ENCODE results near the gene NNT.
A peak's percentile ranks its signal among the peaks of the same experiment; 100 is the strongest.
"Not testable (repeated sequence)": the region's sequence is repeated elsewhere in the genome, so short reads cannot be mapped to it uniquely, and the experiment has no call there.

Gene NNT

DNA sequence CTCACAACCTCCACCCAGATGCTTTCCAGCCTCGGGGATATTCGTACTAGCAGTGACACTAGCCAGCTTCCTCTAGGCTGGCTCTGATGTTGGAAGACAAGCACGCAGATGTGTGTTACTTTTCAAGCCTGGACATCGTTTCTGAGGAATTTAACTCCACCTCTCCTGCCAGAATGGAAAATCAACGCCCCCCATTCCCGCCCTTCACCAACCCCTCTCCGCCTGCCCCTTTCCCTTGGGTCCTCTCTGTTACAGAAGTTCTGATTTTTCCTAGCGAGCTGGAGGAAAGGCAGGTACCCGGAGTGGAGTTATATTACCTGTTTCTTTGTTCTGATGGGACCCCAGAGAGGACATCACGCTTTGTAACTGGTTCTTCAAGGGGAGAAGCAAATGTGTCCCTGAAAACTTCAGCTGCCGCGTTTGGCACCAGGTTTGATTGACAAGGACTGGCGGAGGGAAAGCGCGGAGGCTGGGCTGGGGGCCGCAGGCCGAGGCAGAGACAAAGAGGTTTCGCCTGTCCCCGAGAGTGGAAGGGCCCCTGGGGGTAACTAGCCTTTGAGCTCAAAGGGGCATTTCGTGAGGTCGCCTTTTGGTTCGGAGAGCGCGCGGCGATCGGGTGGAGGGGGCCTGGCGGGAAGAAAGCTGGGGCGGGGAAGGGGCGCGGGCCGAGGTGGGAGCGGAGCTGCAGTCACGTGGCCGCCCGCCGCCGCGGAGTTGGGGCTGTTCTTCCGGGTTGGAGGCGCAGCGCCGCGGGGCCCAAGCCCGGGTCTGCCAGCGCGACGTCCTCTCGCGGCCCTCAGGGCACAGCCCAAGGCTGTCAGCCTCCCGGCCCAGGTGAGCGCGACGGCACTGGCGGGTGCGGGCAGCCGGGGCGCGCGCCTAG, at the start of gene NNT:
TSS of gene NNT (plus strand) at position 720 of the 883 bp plus-strand sequence. CDS start 6,016 bp downstream, outside the sequence.
- peak; percentile 48 for DNase-seq
- TF ChIP-seq, protein P1, sequence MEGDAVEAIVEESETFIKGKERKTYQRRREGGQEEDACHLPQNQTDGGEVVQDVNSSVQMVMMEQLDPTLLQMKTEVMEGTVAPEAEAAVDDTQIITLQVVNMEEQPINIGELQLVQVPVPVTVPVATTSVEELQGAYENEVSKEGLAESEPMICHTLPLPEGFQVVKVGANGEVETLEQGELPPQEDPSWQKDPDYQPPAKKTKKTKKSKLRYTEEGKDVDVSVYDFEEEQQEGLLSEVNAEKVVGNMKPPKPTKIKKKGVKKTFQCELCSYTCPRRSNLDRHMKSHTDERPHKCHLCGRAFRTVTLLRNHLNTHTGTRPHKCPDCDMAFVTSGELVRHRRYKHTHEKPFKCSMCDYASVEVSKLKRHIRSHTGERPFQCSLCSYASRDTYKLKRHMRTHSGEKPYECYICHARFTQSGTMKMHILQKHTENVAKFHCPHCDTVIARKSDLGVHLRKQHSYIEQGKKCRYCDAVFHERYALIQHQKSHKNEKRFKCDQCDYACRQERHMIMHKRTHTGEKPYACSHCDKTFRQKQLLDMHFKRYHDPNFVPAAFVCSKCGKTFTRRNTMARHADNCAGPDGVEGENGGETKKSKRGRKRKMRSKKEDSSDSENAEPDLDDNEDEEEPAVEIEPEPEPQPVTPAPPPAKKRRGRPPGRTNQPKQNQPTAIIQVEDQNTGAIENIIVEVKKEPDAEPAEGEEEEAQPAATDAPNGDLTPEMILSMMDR (IDR thresholded peaks at IDR 0.05; ENCODE audit: low read depth, low read length, missing control alignments): no peak
- Histone ChIP-seq H3K4me3 (ENCODE audit: low read depth, low read length) (peak within 1 kb of the TSS; percentile 82), H3K27me3 (replicated peaks) (no peaks in the 10 kb centered on the region), H3K27ac (peak within 1 kb of the TSS; percentile 57), H3K36me3 (replicated peaks) (no peaks in the 10 kb centered on the region)
- in situ Hi-C loops (cut with HindIII; ENCODE audit: low pct_ligation_motif_present, low sequenced_read_pairs): no loop called here

DNA sequence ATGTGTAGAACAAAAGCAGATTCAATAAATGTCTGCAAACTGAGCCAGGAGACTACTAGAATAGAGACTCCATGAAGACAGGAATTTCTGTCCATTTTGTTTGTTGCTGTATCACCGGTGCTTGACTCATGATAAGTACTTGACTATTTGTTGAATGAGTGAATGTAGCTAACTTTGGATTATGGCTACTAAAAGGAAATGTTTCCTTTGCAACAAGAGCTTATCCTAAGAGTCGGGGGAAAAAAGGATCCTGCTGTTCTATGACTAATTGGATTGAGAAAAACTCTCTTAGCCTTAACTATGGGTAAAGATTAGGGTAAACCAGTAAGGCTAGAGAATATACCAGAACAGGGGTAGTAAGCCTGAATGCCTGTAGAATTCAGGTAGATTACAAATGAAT, 49.6 kb upstream of the NNT start:
- Histone ChIP-seq H3K27ac (no peak overlapping the region), H3K27me3 (replicated peaks) (no peaks in the 10 kb centered on the region), H3K36me3 (replicated peaks) (peaks cover 38% of the 10 kb centered on the region), H3K4me3 (ENCODE audit: low read depth, low read length) (no peak overlapping the region)
- TF ChIP-seq, protein P1 (IDR thresholded peaks at IDR 0.05; ENCODE audit: low read depth, low read length, missing control alignments): no peak
- in situ Hi-C loops (cut with HindIII; ENCODE audit: low pct_ligation_motif_present, low sequenced_read_pairs): no loop called here
- DNase-seq: no peak

DNA sequence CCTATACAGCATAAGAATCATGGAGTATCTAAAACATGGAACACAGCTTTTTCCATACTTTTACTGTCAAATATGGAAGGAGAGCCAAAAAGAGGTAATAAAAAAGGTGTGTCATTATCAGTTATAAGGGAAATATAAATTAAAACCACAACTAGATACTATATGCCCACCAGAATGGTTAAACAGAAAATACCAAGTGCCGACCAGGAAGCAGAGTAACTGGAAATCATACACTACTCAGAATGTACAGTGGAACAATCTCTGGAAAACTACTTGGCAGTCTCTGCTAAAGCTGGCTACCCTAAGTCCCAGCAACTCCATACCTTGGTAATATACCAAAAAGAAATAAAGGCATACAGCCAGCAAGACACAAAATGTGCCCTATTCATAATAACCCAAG, 48.5 kb upstream of the NNT start:
- DNase-seq: no peak
- H3K36me3 ChIP-seq (replicated peaks): peaks cover 32% of the 10 kb centered on the region
- H3K27ac ChIP-seq: no peak overlapping the region
- in situ Hi-C loops (cut with HindIII; ENCODE audit: low pct_ligation_motif_present, low sequenced_read_pairs): no loop called here
- H3K27me3 ChIP-seq (replicated peaks): no peaks in the 10 kb centered on the region
- TF ChIP-seq, protein P1 (IDR thresholded peaks at IDR 0.05; ENCODE audit: low read depth, low read length, missing control alignments): no peak
- H3K4me3 ChIP-seq (ENCODE audit: low read depth, low read length): peak overlapping the region; percentile 86

DNA sequence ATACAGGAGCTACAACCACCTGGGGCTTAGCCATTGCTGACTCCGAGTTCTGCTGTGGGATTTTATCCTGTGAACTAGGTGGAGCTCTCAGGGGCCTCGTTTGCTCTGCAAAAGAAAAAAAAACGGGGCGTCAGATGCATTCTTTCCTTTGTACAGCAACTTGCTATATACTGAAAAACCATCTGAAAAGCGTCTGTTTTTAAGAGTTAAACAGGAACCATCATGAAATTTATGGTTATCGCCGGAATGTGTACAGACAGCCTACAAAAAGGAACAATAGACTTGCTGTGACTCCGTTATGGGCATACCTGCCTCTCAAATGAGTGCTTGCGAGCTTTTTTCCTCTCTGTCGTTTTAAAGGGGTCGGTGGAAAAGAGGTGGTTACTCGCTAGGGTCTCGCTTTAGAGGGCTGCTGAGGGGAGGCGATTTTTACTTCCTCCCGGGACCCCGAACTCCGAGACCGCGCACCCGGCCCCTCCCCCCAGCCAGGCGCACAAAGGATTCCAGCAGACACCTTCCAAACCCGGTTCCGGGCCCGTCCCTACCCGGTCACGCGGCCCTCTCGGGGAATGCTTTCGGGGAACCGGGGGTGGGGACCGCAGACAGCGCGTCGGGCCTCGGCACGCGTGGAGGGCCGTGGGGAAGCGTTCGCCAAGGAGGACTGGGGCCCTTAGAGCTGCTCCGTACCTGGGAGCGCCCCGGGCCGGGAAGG, 46.9 kb upstream of the NNT start:
- TF ChIP-seq, protein P1 (IDR thresholded peaks at IDR 0.05; ENCODE audit: low read depth, low read length, missing control alignments): peak; percentile 12
- Histone ChIP-seq H3K27me3 (replicated peaks) (no peaks in the 10 kb centered on the region), H3K4me3 (ENCODE audit: low read depth, low read length) (peak overlapping the region; percentile 86), H3K36me3 (replicated peaks) (peaks cover 23% of the 10 kb centered on the region), H3K27ac (peak overlapping the region; percentile 92)
- in situ Hi-C loops (cut with HindIII; ENCODE audit: low pct_ligation_motif_present, low sequenced_read_pairs): no loop called here
- peak; percentile 36 for DNase-seq

DNA sequence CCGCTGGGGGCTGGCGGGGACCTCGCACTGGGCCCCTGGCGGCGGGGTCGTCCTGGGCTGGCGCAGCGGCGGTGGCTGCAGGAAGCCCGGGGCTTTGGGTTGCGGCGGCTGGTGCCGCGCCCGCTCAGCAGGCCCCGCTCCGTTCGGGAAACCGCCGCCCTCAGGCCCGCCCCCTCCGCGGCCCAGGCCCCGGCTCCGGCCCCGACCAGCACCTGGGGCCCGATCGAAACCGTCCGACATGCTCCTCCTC, 46.4 kb upstream of the NNT start:
- H3K27ac ChIP-seq: peak overlapping the region; percentile 92
- peaks cover 21% of the 10 kb centered on the region for H3K36me3 ChIP-seq (replicated peaks)
- H3K4me3 ChIP-seq (ENCODE audit: low read depth, low read length): peak overlapping the region; percentile 86
- DNase-seq; in situ Hi-C loops (cut with HindIII; ENCODE audit: low pct_ligation_motif_present, low sequenced_read_pairs); H3K27me3 ChIP-seq (replicated peaks): not testable (repeated sequence)

DNA sequence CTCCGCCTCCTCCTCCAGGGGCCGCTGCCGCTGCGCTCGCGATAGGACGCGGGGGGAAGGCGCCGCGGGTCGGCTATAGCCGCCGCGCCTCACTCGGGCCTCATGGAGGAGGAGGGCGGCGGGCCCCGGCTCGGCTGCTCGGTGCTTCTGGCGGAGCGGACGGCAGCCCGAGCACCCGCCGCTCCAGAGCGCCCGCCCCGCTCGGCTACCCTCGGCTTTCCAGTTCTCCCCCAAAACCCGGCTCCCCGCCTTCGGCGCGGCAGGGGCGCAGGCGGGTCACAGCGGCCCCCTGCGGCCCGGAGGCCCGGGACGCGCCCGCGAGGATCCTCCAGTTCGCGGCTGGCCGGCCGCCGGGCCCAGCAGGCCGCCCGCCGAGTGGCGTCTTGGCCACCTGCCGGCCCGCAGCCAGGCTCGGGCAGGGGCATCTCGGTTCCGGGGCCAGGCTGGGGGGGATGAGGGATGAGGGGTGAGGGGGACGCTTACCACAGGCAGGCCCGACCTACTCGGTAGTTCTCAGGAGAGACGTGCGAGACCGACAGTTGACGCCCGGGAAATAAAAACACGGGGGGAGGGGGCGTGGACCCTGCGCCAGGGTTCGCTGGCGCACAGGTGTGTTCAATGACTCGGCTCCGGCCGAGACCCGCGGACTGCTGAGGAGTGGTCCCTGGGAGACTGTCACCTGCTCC, 46.0 kb upstream of the NNT start, which contains the start of gene PAIP1:
TSS of gene PAIP1 (minus strand) at position 221 of the 686 bp plus-strand sequence. CDS start 231 bp downstream, outside the sequence.
- H3K27ac ChIP-seq: peak within 1 kb of the TSS; percentile 92
- TF ChIP-seq, protein P1 (IDR thresholded peaks at IDR 0.05; ENCODE audit: low read depth, low read length, missing control alignments): no peak
- H3K27me3 ChIP-seq (replicated peaks): no peaks in the 10 kb centered on the region
- peak; percentile 74 for DNase-seq
- in situ Hi-C loops (cut with HindIII; ENCODE audit: low pct_ligation_motif_present, low sequenced_read_pairs): no loop called here
- H3K4me3 ChIP-seq (ENCODE audit: low read depth, low read length): peak within 1 kb of the TSS; percentile 86
- H3K36me3 ChIP-seq (replicated peaks): peaks cover 18% of the 10 kb centered on the region

Data from brain microvascular endothelial cell (primary cell).